B cell (primary cell): ENCODE results near the gene CEP128. TPM values are rescaled to one million over a fixed set of nuclear protein-coding genes. Genes with fewer than 3 reads are reported as not detected.

Experiments
- ATAC-seq: fragments of 200-7000 bp; cut with Tn5 transposase; one replicate; pipeline ENCODE4 v1.10.0; 2021; ENCODE audit warnings: low read depth, mild to moderate bottlenecking, moderate number of reproducible peaks, moderate library complexity
- CTCF ChIA-PET: fragments of 350-600 bp; sonication (Branson Sonifier 250); formaldehyde crosslinking; loops from one replicate; lab custom pipeline; 2021; ENCODE audit warnings: antibody characterized with exemption, inconsistent platforms; lab: Charles Lee
- POLR2A ChIA-PET: fragments of 350-600 bp; sonication (Branson Sonifier 250); formaldehyde crosslinking; loops from one replicate; lab custom pipeline; 2021; ENCODE audit warnings: antibody characterized with exemption; lab: Charles Lee
- DNase-seq: peaks from one replicate; pipeline ENCODE4 v3.0.0; 2013
- H2AFZ ChIP-seq: 2 replicates; pipeline ENCODE4 v1.6.1; 2012; ENCODE audit warnings: mild to moderate bottlenecking, low read depth, low read length; ENCODE audit not compliant: insufficient read depth, poor library complexity, severe bottlenecking
- H3K27ac ChIP-seq, 2 donors: 1 replicate in 1 of 2; 2 replicates in 1 of 2; pipeline ENCODE4 v1.5.1; 2012 to 2013; ENCODE audit warnings: low read length in 2 of 2, mild to moderate bottlenecking in 2 of 2, moderate library complexity in 1 of 2
- H3K27me3 ChIP-seq, 4 experiments: fragments of 200-600 bp in 1 of 4; sonication (generic) in 1 of 4; replicated peaks in 1 of 4; 1 replicate in 2 of 4; 2 replicates in 2 of 4; pipeline versions ENCODE4 v1.6.1 to v1.7.0; 2013 to 2016; ENCODE audit warnings: low read length in 3 of 4, mild to moderate bottlenecking in 2 of 4, mixed read lengths in 1 of 4, moderate library complexity in 1 of 4; ENCODE audit not compliant: insufficient read depth in 4 of 4, control insufficient read depth in 3 of 4; ENCODE audit errors: control extremely low read depth in 1 of 4
- H3K36me3 ChIP-seq, 2 experiments: replicated peaks in 1 of 2; 1 replicate in 1 of 2; 2 replicates in 1 of 2; pipeline versions ENCODE4 v1.6.1 to v1.7.1; 2013; ENCODE audit warnings: low read length in 1 of 2; ENCODE audit not compliant: insufficient read depth in 2 of 2, control insufficient read depth in 1 of 2; ENCODE audit errors: control extremely low read depth in 1 of 2, extremely low read depth in 1 of 2
- H3K4me1 ChIP-seq, 2 donors: fragments of 200-600 bp in 1 of 2; sonication (generic) in 1 of 2; 1 replicate in 1 of 2; 2 replicates in 1 of 2; pipeline versions ENCODE4 v1.5.1 to v1.6.1; 2013 to 2017; ENCODE audit warnings: low read length in 2 of 2; ENCODE audit not compliant: control insufficient read depth in 2 of 2, insufficient read depth in 2 of 2
- H3K4me2 ChIP-seq: replicated peaks from 2 replicates; pipeline ENCODE3; 2012; ENCODE audit warnings: mild to moderate bottlenecking, low read depth, low read length; ENCODE audit not compliant: poor library complexity, severe bottlenecking
- H3K4me3 ChIP-seq, 5 experiments: fragments of 200-600 bp in 1 of 5; sonication (generic) in 1 of 5; 1 replicate in 3 of 5; 2 replicates in 2 of 5; pipeline versions ENCODE4 v1.5.1 to v1.7.0; 2011 to 2016; ENCODE audit warnings: low read length in 4 of 5, mild to moderate bottlenecking in 4 of 5, low read depth in 2 of 5, control low read depth in 1 of 5, moderate library complexity in 1 of 5; ENCODE audit not compliant: insufficient read depth in 1 of 5; ENCODE audit errors: control extremely low read depth in 1 of 5, extremely low read depth in 1 of 5
- H3K79me2 ChIP-seq: fragments of 200-600 bp; sonication (generic); one replicate; pipeline ENCODE4 v1.6.0; 2016; ENCODE audit warnings: low read length; ENCODE audit not compliant: control insufficient read depth, insufficient read depth
- H3K9ac ChIP-seq: fragments of 200-600 bp; sonication (generic); 2 replicates; pipeline ENCODE4 v1.6.1; 2017; ENCODE audit warnings: mild to moderate bottlenecking, low read length, moderate library complexity
- H3K9me3 ChIP-seq, 3 donors: one replicate each; pipeline versions ENCODE4 v1.6.1 to v1.7.1; 2013; ENCODE audit warnings: low read length in 2 of 3; ENCODE audit not compliant: control insufficient read depth in 2 of 3, insufficient read depth in 1 of 3; ENCODE audit errors: control extremely low read depth in 1 of 3
- H4K20me1 ChIP-seq: 2 replicates; pipeline ENCODE4 v1.6.0; 2012; ENCODE audit warnings: mild to moderate bottlenecking, low read length; ENCODE audit not compliant: insufficient read depth, control insufficient read depth, poor library complexity, severe bottlenecking
- H3K27ac Mint-ChIP-seq: one replicate; pipeline ENCODE4 v1.8.0; 2021; ENCODE audit warnings: mixed read lengths
- H3K27me3 Mint-ChIP-seq: one replicate; pipeline ENCODE4 v1.8.0; 2021; ENCODE audit warnings: mixed read lengths
- H3K4me1 Mint-ChIP-seq: one replicate; pipeline ENCODE4 v1.8.0; 2021; ENCODE audit warnings: mixed read lengths
- H3K4me3 Mint-ChIP-seq: one replicate; pipeline ENCODE4 v1.8.0; 2021; ENCODE audit warnings: mixed read lengths
- H3K9me3 Mint-ChIP-seq: one replicate; pipeline ENCODE4 v1.8.0; 2022; ENCODE audit warnings: mixed read lengths; ENCODE audit not compliant: insufficient read depth
- EZH2 ChIP-seq: IDR thresholded peaks from 2 replicates; pipeline ENCODE4 v1.6.1; 2012; ENCODE audit warnings: borderline replicate concordance, low read depth, mild to moderate bottlenecking, moderate library complexity, low read length; ENCODE audit not compliant: insufficient read depth, poor library complexity, severe bottlenecking
- WGBS: methylation state at CpG from one replicate; pipeline ENCODE4 v1.1.5; 2013; ENCODE audit warnings: missing lambda C conversion rate; ENCODE audit not compliant: insufficient coverage; 5-methylcytosine and 5-hydroxymethylcytosine counted together
- intact Hi-C: fragments of 100-400 bp; cut with micrococcal nuclease; formaldehyde crosslinking; loops from one replicate; pipeline ENCODE4 v1.10.0; 2022
- polyA plus RNA-seq: library from polyadenylated mRNA; depleted of rRNA; stranded (reverse); fragments of >200 nt; gene quantifications from 2 replicates; pipeline ENCODE4 v1.2.3, GENCODE V29; 2012
- total RNA-seq, 2 donors: library from RNA; stranded (reverse); fragments of 120-200 nt in 1 of 2; gene quantifications; 1 replicate in 1 of 2; 2 replicates in 1 of 2; pipeline versions ENCODE4 v1.2.3 to v1.2.4, GENCODE V29; 2013 to 2022
- TF ChIP-seq, protein P1 (sequence below): fragments of 200-600 bp; IDR thresholded peaks from one replicate; pipeline ENCODE4 v1.8.0; 2022; ENCODE audit warnings: antibody characterized with exemption, mild to moderate bottlenecking

CEP128 gene
- total and polyA plus RNA-seq, 2 donors (not counting 1 experiment from before 2014, with no cell fraction given), result 1.1 to 31.6 TPM

- Histone ChIP-seq H3K4me3 (no peak overlapping the region), H3K36me3 (no peaks in the 10 kb centered on the region), H2AFZ (no peak overlapping the region), H4K20me1 (no peaks in the 10 kb centered on the region), H3K9ac (no peak overlapping the region), H3K4me1 (peaks cover 15 to 18% of the 10 kb centered on the region in 2 donors), H3K27me3 (no peaks in the 10 kb centered on the region), H3K4me2 (no peak overlapping the region), H3K79me2 (no peaks in the 10 kb centered on the region), H3K27ac (no peak overlapping the region), H3K9me3 (no peaks in the 10 kb centered on the region)
- intact Hi-C loops, result loop anchor here (2.0 to 5.0 kb wide), 2 partner anchors 19 to 532 kb away; no protein-coding TSS in a partner anchor
- Mint-ChIP-seq H3K4me3 (peak overlapping the region; percentile 21), H3K9me3 (no peaks in the 10 kb centered on the region), H3K27ac (no peak overlapping the region), H3K4me1 (peaks cover 19% of the 10 kb centered on the region), H3K27me3 (no peaks in the 10 kb centered on the region)
- DNase-seq, result no peak
- WGBS, result 92% methylated on average over 1 of the region's 1 CpG
- TF ChIP-seq EZH2, result no peak
- TF ChIP-seq, protein P1, sequence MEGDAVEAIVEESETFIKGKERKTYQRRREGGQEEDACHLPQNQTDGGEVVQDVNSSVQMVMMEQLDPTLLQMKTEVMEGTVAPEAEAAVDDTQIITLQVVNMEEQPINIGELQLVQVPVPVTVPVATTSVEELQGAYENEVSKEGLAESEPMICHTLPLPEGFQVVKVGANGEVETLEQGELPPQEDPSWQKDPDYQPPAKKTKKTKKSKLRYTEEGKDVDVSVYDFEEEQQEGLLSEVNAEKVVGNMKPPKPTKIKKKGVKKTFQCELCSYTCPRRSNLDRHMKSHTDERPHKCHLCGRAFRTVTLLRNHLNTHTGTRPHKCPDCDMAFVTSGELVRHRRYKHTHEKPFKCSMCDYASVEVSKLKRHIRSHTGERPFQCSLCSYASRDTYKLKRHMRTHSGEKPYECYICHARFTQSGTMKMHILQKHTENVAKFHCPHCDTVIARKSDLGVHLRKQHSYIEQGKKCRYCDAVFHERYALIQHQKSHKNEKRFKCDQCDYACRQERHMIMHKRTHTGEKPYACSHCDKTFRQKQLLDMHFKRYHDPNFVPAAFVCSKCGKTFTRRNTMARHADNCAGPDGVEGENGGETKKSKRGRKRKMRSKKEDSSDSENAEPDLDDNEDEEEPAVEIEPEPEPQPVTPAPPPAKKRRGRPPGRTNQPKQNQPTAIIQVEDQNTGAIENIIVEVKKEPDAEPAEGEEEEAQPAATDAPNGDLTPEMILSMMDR, result no peak
- ChIA-PET POLR2A (no interaction called here), CTCF (interaction anchor here (0.5 to 4.0 kb wide), 4 partner anchors 9 to 500 kb away, joined by 3 to 12 read pairs (median 4); no protein-coding TSS in a partner anchor)
- no peak for ATAC-seq
Observed at GRCh38 chr14:80940146-80940545, 1.4 kb downstream of the CEP128 start.

DNA sequence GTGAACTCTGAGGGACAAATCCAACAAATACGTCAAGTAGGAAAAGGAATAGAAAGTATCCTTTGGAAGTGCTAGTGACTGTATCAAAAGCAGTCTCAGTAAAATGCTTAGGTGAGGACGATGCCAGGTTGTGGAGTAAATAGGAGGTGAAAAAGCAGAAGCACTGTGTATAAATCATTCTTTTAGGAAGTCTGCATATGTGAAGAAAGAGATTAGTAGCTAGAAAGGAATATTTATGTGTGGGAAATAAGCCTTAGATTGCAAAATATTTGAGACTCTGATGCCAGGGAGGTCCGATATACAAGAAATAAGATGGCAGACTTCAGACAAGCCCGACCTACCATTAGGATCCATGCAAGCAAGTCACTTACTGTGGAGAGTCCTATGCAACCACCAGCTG, 7.9 kb downstream of the CEP128 start:
- no peak overlapping the region for H2AFZ ChIP-seq
- no peaks in the 10 kb centered on the region for H4K20me1 ChIP-seq
- peaks cover 0 to 3% (median 0%) of the 10 kb centered on the region in 4 experiments for H3K27me3 ChIP-seq
- peaks cover 28% of the 10 kb centered on the region for H3K4me1 Mint-ChIP-seq
- no peak overlapping the region for H3K4me2 ChIP-seq
- no peaks in the 10 kb centered on the region for H3K79me2 ChIP-seq
- H3K4me3 Mint-ChIP-seq, result no peak overlapping the region
- ChIA-PET CTCF (interaction anchor here (0.6 to 2.2 kb wide), 5 partner anchors 22 to 62 kb away, joined by 3 to 7 read pairs (median 4); no protein-coding TSS in a partner anchor), POLR2A (no interaction called here)
- no peaks in the 10 kb centered on the region for H3K27me3 Mint-ChIP-seq
- no peaks in the 10 kb centered on the region for H3K36me3 ChIP-seq
- no peaks in the 10 kb centered on the region for H3K9me3 Mint-ChIP-seq
- H3K9ac ChIP-seq, result no peak overlapping the region
- ATAC-seq, result no peak
- H3K27ac ChIP-seq, result no peak overlapping the region
- H3K4me3 ChIP-seq, result no peak overlapping the region
- TF ChIP-seq EZH2, result no peak
- TF ChIP-seq, protein P1, result no peak
- 48% methylated on average over 4 of the region's 4 CpGs for WGBS
- peaks cover 0 to 3% (median 0%) of the 10 kb centered on the region in 3 donors for H3K9me3 ChIP-seq
- peaks cover 13 to 25% of the 10 kb centered on the region in 2 donors for H3K4me1 ChIP-seq
- H3K27ac Mint-ChIP-seq, result no peak overlapping the region
- no peak for DNase-seq
- intact Hi-C loops, result no loop called here
